Ishikawa (cell line): ENCODE data around the gene LDB3.

ENCODE experiments used
- CEBPB ChIP-seq: IDR thresholded peaks from 2 replicates; pipeline ENCODE4 v1.6.1; 2012
- CREB1 ChIP-seq: IDR thresholded peaks from 2 replicates; pipeline ENCODE4 v1.6.1; 2012; ENCODE audit warnings: low read depth
- EGR1 ChIP-seq: IDR thresholded peaks from 2 replicates; pipeline ENCODE4 v1.6.1; 2012
- EP300 ChIP-seq: IDR thresholded peaks from 2 replicates; pipeline ENCODE4 v1.6.1; 2012; ENCODE audit warnings: borderline replicate concordance
- FOXM1 ChIP-seq: IDR thresholded peaks from 2 replicates; pipeline ENCODE4 v1.6.1; 2012; ENCODE audit warnings: low read depth, borderline replicate concordance
- MAX ChIP-seq: IDR thresholded peaks from 2 replicates; pipeline ENCODE4 v1.6.1; 2012
- NFIC ChIP-seq: IDR thresholded peaks from 2 replicates; pipeline ENCODE4 v1.6.1; 2012
- RAD21 ChIP-seq: IDR thresholded peaks from 2 replicates; pipeline ENCODE4 v1.6.1; 2012; ENCODE audit warnings: low read depth
- REST ChIP-seq: IDR thresholded peaks from 2 replicates; pipeline ENCODE4 v1.6.1; 2012; ENCODE audit warnings: low read depth, mild to moderate bottlenecking
- TAF1 ChIP-seq: IDR thresholded peaks from 2 replicates; pipeline ENCODE4 v1.6.1; 2012; ENCODE audit warnings: low read depth, mild to moderate bottlenecking
- TCF12 ChIP-seq: IDR thresholded peaks from 2 replicates; pipeline ENCODE4 v1.6.1; 2012; ENCODE audit warnings: low read depth
- TEAD4 ChIP-seq: IDR thresholded peaks from 2 replicates; pipeline ENCODE4 v1.6.1; 2012
- USF1 ChIP-seq: IDR thresholded peaks from 2 replicates; pipeline ENCODE4 v1.6.1; 2012
- YY1 ChIP-seq: IDR thresholded peaks from 2 replicates; pipeline ENCODE4 v1.6.1; 2012; ENCODE audit warnings: low read depth
- ZBTB7A ChIP-seq: IDR thresholded peaks from 2 replicates; pipeline ENCODE4 v1.6.1; 2012; ENCODE audit warnings: low read depth

LDB3 gene

GRCh38 chr10:86659721-86660453 is 8.4 kb upstream of the LDB3 start:
- TF ChIP-seq RAD21 (no peak), TCF12 (no peak), REST (no peak), FOXM1 (no peak), YY1 (no peak), CREB1 (no peak), EGR1 (no peak), TEAD4 (no peak), USF1 (no peak), CEBPB (no peak), MAX (no peak), ZBTB7A (no peak), TAF1 (no peak)

- no peak for TF ChIP-seq MAX
- TF ChIP-seq USF1: no peak
- no peak for TF ChIP-seq FOXM1
- no peak for TF ChIP-seq CEBPB
- no peak for TF ChIP-seq TAF1
- TF ChIP-seq EGR1: no peak
- no peak for TF ChIP-seq TCF12
- no peak for TF ChIP-seq TEAD4
- TF ChIP-seq ZBTB7A: no peak
- TF ChIP-seq NFIC: no peak
- TF ChIP-seq EP300: no peak
- TF ChIP-seq CREB1: no peak
- no peak; the same call in 1 of the 2 replicates for TF ChIP-seq RAD21
- TF ChIP-seq YY1: no peak
- no peak for TF ChIP-seq REST
These were observed 6.9 kb upstream of the LDB3 start for GRCh38 chr10:86661161-86662025.

GRCh38 chr10:86662186-86663045 is 5.9 kb upstream of the LDB3 start:
- TF ChIP-seq NFIC: no peak
- no peak for TF ChIP-seq YY1
- TF ChIP-seq CEBPB: no peak
- no peak for TF ChIP-seq EP300
- no peak for TF ChIP-seq TCF12
- no peak for TF ChIP-seq TAF1
- no peak for TF ChIP-seq USF1
- TF ChIP-seq EGR1: no peak
- TF ChIP-seq REST: no peak
- TF ChIP-seq CREB1: no peak
- no peak for TF ChIP-seq FOXM1
- TF ChIP-seq RAD21: no peak
- no peak for TF ChIP-seq MAX
- TF ChIP-seq TEAD4: no peak
